Heart left ventricle (tissue), 13 donors: ENCODE measurements around the gene COPZ1.

Experiments
- POLR2A ChIP-seq, 2 donors: fragments of 450-650 bp; IDR thresholded peaks; one replicate each; pipeline ENCODE4 v1.6.1; 2017; ENCODE audit warnings: antibody characterized with exemption in 2 of 2, mild to moderate bottlenecking in 2 of 2, moderate library complexity in 2 of 2
- TF ChIP-seq, protein P1 (sequence below), 12 donors: fragments of 200-600 bp; sonication (generic) in 4 of 12; IDR thresholded peaks; one replicate each; pipeline versions ENCODE4 v1.5.0 to v1.8.0; 2018 to 2022; ENCODE audit warnings: antibody characterized with exemption in 12 of 12, mild to moderate bottlenecking in 5 of 12
- donor health status: ischemic (EF 13 %, LVEDD 7.1; RV severe dilation, severe dysfunction).
- donor health status: DM: no; HTN: yes; CAD: no.
- donor health status: DM: no; HTN: no; CAD: no.
- donor health status: ischemic (EF 25% LVEDD 6.9; RV normal size, moderate dysfunction).
- donor health status: ischemic (EF 25% LVEDD 5.7; RV mildly dilated, moderate dysfunction).
- donor health status: ischemic (EF 35%, LVEDD 5.7; RV mildly dilated, moderate dysfunction).
- donor health status: nonischemic (EF 11% LVEDD 7.7; RV severe dilation, severe dysfunction).
- donor health status: DM: yes; HTN: yes; CAD: no.
- donor health status: PGD.
- donor health status: ischemic (EF 29% LVEDD 5.4; RV normal size, mild dysfunction).
- donor health status: nonischemic (EF 23%, LVEDD 6.1; RV moderate dilation, normal function).

DNA sequence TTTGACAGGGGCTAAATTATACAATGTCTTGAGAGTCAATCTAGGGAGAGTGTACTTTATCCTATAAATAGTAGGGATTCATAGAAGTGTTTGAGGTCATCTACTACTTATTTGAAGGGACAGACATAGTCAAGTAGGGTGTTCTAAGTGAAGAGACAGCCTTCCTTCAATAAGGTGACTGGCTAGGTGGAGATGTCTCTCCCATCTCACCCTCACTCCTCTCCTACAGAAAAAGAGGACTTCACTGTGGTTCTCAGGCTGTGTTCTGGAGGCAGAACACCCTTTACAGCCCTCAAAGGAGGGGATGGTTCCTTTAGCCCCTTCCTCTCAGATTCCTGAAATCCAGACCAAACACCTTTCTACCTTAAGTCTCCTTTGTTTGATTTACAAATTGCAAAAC is 21.3 kb upstream of the COPZ1 start:
- TF ChIP-seq POLR2A (IDR thresholded peaks at IDR 0.05) = no peak
- TF ChIP-seq, protein P1, sequence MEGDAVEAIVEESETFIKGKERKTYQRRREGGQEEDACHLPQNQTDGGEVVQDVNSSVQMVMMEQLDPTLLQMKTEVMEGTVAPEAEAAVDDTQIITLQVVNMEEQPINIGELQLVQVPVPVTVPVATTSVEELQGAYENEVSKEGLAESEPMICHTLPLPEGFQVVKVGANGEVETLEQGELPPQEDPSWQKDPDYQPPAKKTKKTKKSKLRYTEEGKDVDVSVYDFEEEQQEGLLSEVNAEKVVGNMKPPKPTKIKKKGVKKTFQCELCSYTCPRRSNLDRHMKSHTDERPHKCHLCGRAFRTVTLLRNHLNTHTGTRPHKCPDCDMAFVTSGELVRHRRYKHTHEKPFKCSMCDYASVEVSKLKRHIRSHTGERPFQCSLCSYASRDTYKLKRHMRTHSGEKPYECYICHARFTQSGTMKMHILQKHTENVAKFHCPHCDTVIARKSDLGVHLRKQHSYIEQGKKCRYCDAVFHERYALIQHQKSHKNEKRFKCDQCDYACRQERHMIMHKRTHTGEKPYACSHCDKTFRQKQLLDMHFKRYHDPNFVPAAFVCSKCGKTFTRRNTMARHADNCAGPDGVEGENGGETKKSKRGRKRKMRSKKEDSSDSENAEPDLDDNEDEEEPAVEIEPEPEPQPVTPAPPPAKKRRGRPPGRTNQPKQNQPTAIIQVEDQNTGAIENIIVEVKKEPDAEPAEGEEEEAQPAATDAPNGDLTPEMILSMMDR (IDR thresholded peaks at IDR 0.05) = no peak
